H1 (cell line): Measurements from ENCODE around the gene TXNDC15. TPM values are rescaled to one million over a fixed set of nuclear protein-coding genes. Genes with fewer than 3 reads are reported as not detected.

Experiments used
- ASH2L ChIP-seq: fragments of 200-600, 300-600 bp; sonication (generic); IDR thresholded peaks from one replicate; pipeline ENCODE4 v1.7.1; 2017; ENCODE audit warnings: low read length
- SIRT6 ChIP-seq: IDR thresholded peaks from one replicate; pipeline ENCODE4 v1.7.1; 2012; ENCODE audit warnings: low read length, inconsistent platforms
- polyA plus RNA-seq, 7 experiments: library from polyadenylated mRNA; depleted of rRNA in 3 of 7; stranded (reverse) in 5 of 7; unstranded in 2 of 7; fragments of >200 nt in 5 of 7; fragments of 200-250 nt in 2 of 7; gene quantifications; 1 replicate in 5 of 7; 2 replicates in 1 of 7; 4 replicates in 1 of 7; pipeline versions ENCODE4 v1.2.1 to v1.2.3, GENCODE V29; 2011 to 2013; ENCODE audit warnings: missing spikeins in 2 of 7, mixed read lengths in 2 of 7
- total RNA-seq: library from RNA; stranded (reverse); fragmentation: NEBNext Ultra II Directional; extraction: Animal tissue kit (Norgen Biotek cat#: 25700); gene quantifications from 2 replicates; pipeline ENCODE4 v1.2.1, GENCODE V29; 2021
- TF ChIP-seq, protein P1 (sequence below): IDR thresholded peaks from 2 replicates; pipeline ENCODE4 v1.6.1; 2012; ENCODE audit warnings: low read length, inconsistent platforms

The TXNDC15 gene
- total and polyA plus RNA-seq, 2 of the 8 experiments (the other 6 are each of a cell fraction or from before 2014, with no cell fraction given), result 20.1 to 30.8 TPM

DNA sequence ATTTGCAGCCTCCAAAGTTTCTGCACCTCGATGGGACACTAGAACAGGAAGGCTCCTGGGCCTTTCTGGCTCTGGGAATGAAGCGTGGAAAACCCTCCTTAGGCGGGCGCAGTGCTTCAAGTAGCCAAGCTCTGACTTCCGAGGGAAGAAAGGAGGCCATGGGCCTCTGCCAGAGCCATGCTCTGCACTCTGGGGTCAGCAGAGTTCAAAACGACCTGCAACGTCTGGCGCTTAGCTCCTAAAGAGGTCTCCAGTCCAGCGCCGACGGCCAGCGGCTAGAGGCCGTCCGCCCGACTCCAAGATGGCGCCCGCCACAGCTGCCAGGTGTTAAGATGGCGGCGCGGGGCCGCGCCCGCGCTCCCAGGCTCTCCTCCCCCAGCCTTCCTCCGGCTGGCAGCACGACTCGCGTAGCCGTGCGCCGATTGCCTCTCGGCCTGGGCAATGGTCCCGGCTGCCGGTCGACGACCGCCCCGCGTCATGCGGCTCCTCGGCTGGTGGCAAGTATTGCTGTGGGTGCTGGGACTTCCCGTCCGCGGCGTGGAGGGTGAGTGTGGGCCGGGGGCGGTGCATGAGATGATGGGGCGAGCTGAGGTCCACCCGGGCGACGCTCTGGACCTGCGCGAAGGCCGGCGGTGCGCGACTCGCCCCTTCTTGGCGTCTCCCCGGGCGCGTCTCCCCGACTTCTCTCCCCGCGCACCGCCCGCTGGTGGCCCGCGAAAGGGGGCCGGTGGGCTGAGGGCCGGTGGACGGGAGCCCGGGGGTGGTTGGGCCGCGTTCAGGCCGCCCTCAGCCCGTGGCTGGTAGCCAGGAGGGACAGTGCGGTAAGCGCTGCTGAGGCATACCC lies at the start of gene TXNDC15 (continued):
- TF ChIP-seq, protein P1, sequence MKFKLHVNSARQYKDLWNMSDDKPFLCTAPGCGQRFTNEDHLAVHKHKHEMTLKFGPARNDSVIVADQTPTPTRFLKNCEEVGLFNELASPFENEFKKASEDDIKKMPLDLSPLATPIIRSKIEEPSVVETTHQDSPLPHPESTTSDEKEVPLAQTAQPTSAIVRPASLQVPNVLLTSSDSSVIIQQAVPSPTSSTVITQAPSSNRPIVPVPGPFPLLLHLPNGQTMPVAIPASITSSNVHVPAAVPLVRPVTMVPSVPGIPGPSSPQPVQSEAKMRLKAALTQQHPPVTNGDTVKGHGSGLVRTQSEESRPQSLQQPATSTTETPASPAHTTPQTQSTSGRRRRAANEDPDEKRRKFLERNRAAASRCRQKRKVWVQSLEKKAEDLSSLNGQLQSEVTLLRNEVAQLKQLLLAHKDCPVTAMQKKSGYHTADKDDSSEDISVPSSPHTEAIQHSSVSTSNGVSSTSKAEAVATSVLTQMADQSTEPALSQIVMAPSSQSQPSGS, result no peak
- TF ChIP-seq SIRT6, result no peak
- peak; percentile 71 for TF ChIP-seq ASH2L
- TF ChIP-seq, all 59 proteins: peak for 20
